B cell (primary cell): ENCODE results near the gene TBXAS1. TPM values are rescaled to one million over a fixed set of nuclear protein-coding genes. Genes with fewer than 3 reads are reported as not detected.

Experiments
- ATAC-seq: fragments of 200-7000 bp; cut with Tn5 transposase; one replicate; pipeline ENCODE4 v1.10.0; 2021; ENCODE audit warnings: low read depth, mild to moderate bottlenecking, moderate number of reproducible peaks, moderate library complexity
- CTCF ChIA-PET: fragments of 350-600 bp; sonication (Branson Sonifier 250); formaldehyde crosslinking; loops from one replicate; lab custom pipeline; 2021; ENCODE audit warnings: antibody characterized with exemption, inconsistent platforms; lab: Charles Lee
- POLR2A ChIA-PET: fragments of 350-600 bp; sonication (Branson Sonifier 250); formaldehyde crosslinking; loops from one replicate; lab custom pipeline; 2021; ENCODE audit warnings: antibody characterized with exemption; lab: Charles Lee
- DNase-seq: peaks from one replicate; pipeline ENCODE4 v3.0.0; 2013
- H2AFZ ChIP-seq: 2 replicates; pipeline ENCODE4 v1.6.1; 2012; ENCODE audit warnings: mild to moderate bottlenecking, low read depth, low read length; ENCODE audit not compliant: insufficient read depth, poor library complexity, severe bottlenecking
- H3K27ac ChIP-seq, 2 donors: 1 replicate in 1 of 2; 2 replicates in 1 of 2; pipeline ENCODE4 v1.5.1; 2012 to 2013; ENCODE audit warnings: low read length in 2 of 2, mild to moderate bottlenecking in 2 of 2, moderate library complexity in 1 of 2
- H3K27me3 ChIP-seq, 4 experiments: fragments of 200-600 bp in 1 of 4; sonication (generic) in 1 of 4; replicated peaks in 1 of 4; 1 replicate in 2 of 4; 2 replicates in 2 of 4; pipeline versions ENCODE4 v1.6.1 to v1.7.0; 2013 to 2016; ENCODE audit warnings: low read length in 3 of 4, mild to moderate bottlenecking in 2 of 4, mixed read lengths in 1 of 4, moderate library complexity in 1 of 4; ENCODE audit not compliant: insufficient read depth in 4 of 4, control insufficient read depth in 3 of 4; ENCODE audit errors: control extremely low read depth in 1 of 4
- H3K36me3 ChIP-seq, 2 experiments: replicated peaks in 1 of 2; 1 replicate in 1 of 2; 2 replicates in 1 of 2; pipeline versions ENCODE4 v1.6.1 to v1.7.1; 2013; ENCODE audit warnings: low read length in 1 of 2; ENCODE audit not compliant: insufficient read depth in 2 of 2, control insufficient read depth in 1 of 2; ENCODE audit errors: control extremely low read depth in 1 of 2, extremely low read depth in 1 of 2
- H3K4me1 ChIP-seq, 2 donors: fragments of 200-600 bp in 1 of 2; sonication (generic) in 1 of 2; 1 replicate in 1 of 2; 2 replicates in 1 of 2; pipeline versions ENCODE4 v1.5.1 to v1.6.1; 2013 to 2017; ENCODE audit warnings: low read length in 2 of 2; ENCODE audit not compliant: control insufficient read depth in 2 of 2, insufficient read depth in 2 of 2
- H3K4me2 ChIP-seq: replicated peaks from 2 replicates; pipeline ENCODE3; 2012; ENCODE audit warnings: mild to moderate bottlenecking, low read depth, low read length; ENCODE audit not compliant: poor library complexity, severe bottlenecking
- H3K4me3 ChIP-seq, 5 experiments: fragments of 200-600 bp in 1 of 5; sonication (generic) in 1 of 5; 1 replicate in 3 of 5; 2 replicates in 2 of 5; pipeline versions ENCODE4 v1.5.1 to v1.7.0; 2011 to 2016; ENCODE audit warnings: low read length in 4 of 5, mild to moderate bottlenecking in 4 of 5, low read depth in 2 of 5, control low read depth in 1 of 5, moderate library complexity in 1 of 5; ENCODE audit not compliant: insufficient read depth in 1 of 5; ENCODE audit errors: control extremely low read depth in 1 of 5, extremely low read depth in 1 of 5
- H3K79me2 ChIP-seq: fragments of 200-600 bp; sonication (generic); one replicate; pipeline ENCODE4 v1.6.0; 2016; ENCODE audit warnings: low read length; ENCODE audit not compliant: control insufficient read depth, insufficient read depth
- H3K9ac ChIP-seq: fragments of 200-600 bp; sonication (generic); 2 replicates; pipeline ENCODE4 v1.6.1; 2017; ENCODE audit warnings: mild to moderate bottlenecking, low read length, moderate library complexity
- H3K9me3 ChIP-seq, 3 donors: one replicate each; pipeline versions ENCODE4 v1.6.1 to v1.7.1; 2013; ENCODE audit warnings: low read length in 2 of 3; ENCODE audit not compliant: control insufficient read depth in 2 of 3, insufficient read depth in 1 of 3; ENCODE audit errors: control extremely low read depth in 1 of 3
- H4K20me1 ChIP-seq: 2 replicates; pipeline ENCODE4 v1.6.0; 2012; ENCODE audit warnings: mild to moderate bottlenecking, low read length; ENCODE audit not compliant: insufficient read depth, control insufficient read depth, poor library complexity, severe bottlenecking
- H3K27ac Mint-ChIP-seq: one replicate; pipeline ENCODE4 v1.8.0; 2021; ENCODE audit warnings: mixed read lengths
- H3K27me3 Mint-ChIP-seq: one replicate; pipeline ENCODE4 v1.8.0; 2021; ENCODE audit warnings: mixed read lengths
- H3K4me1 Mint-ChIP-seq: one replicate; pipeline ENCODE4 v1.8.0; 2021; ENCODE audit warnings: mixed read lengths
- H3K4me3 Mint-ChIP-seq: one replicate; pipeline ENCODE4 v1.8.0; 2021; ENCODE audit warnings: mixed read lengths
- H3K9me3 Mint-ChIP-seq: one replicate; pipeline ENCODE4 v1.8.0; 2022; ENCODE audit warnings: mixed read lengths; ENCODE audit not compliant: insufficient read depth
- CTCF ChIP-seq: fragments of 200-600 bp; IDR thresholded peaks from one replicate; pipeline ENCODE4 v1.8.0; 2022; ENCODE audit warnings: antibody characterized with exemption, mild to moderate bottlenecking
- EZH2 ChIP-seq: IDR thresholded peaks from 2 replicates; pipeline ENCODE4 v1.6.1; 2012; ENCODE audit warnings: borderline replicate concordance, low read depth, mild to moderate bottlenecking, moderate library complexity, low read length; ENCODE audit not compliant: insufficient read depth, poor library complexity, severe bottlenecking
- WGBS: methylation state at CpG from one replicate; pipeline ENCODE4 v1.1.5; 2013; ENCODE audit warnings: missing lambda C conversion rate; ENCODE audit not compliant: insufficient coverage; 5-methylcytosine and 5-hydroxymethylcytosine counted together
- intact Hi-C: fragments of 100-400 bp; cut with micrococcal nuclease; formaldehyde crosslinking; loops from one replicate; pipeline ENCODE4 v1.10.0; 2022
- polyA plus RNA-seq: library from polyadenylated mRNA; depleted of rRNA; stranded (reverse); fragments of >200 nt; gene quantifications from 2 replicates; pipeline ENCODE4 v1.2.3, GENCODE V29; 2012
- total RNA-seq, 2 donors: library from RNA; stranded (reverse); fragments of 120-200 nt in 1 of 2; gene quantifications; 1 replicate in 1 of 2; 2 replicates in 1 of 2; pipeline versions ENCODE4 v1.2.3 to v1.2.4, GENCODE V29; 2013 to 2022

Gene TBXAS1
- total and polyA plus RNA-seq, 2 donors (not counting 1 experiment from before 2014, with no cell fraction given) = 8.1 to 21.0 TPM

DNA sequence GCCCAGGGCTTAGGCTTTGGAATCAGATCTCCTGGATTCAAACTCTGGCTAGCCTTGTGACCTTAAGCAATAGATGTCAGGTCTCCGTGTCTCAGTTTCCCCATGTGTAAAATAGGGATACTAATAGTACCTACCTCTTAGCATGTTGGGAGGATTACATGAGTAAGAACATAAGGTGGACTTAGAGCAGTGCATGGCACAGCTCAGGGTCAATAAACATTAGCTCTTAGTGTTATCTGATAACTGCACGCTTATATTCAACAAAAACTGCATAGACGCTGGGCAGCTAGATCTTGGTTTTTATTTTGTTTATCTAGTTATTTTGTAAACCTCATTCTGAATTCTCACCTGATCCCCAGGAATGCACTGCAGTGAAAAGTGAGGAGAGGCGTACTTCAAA lies 17.2 kb downstream of the TBXAS1 start:
- ChIA-PET POLR2A (no interaction called here), CTCF (interaction anchor here (0.7 kb wide), 1 partner anchor 86 kb away, joined by 4 read pairs; no protein-coding TSS in a partner anchor)
- peaks cover 12% of the 10 kb centered on the region for H3K4me1 Mint-ChIP-seq
- WGBS = no CpG with 5 or more reads among the region's 4 CpGs
- H4K20me1 ChIP-seq = no peaks in the 10 kb centered on the region
- no peaks in the 10 kb centered on the region for H3K36me3 ChIP-seq
- H3K27ac ChIP-seq = no peak overlapping the region
- TF ChIP-seq EZH2 (no peak), CTCF (no peak)
- H3K27ac Mint-ChIP-seq = no peak overlapping the region
- H2AFZ ChIP-seq = no peak overlapping the region
- no peak for DNase-seq
- ATAC-seq = no peak
- H3K9me3 Mint-ChIP-seq = no peaks in the 10 kb centered on the region
- H3K79me2 ChIP-seq = no peaks in the 10 kb centered on the region
- no peak overlapping the region for H3K9ac ChIP-seq
- H3K4me2 ChIP-seq = no peak overlapping the region
- H3K4me1 ChIP-seq = peaks cover 9 to 10% of the 10 kb centered on the region in 2 donors
- intact Hi-C loops = no loop called here
- H3K9me3 ChIP-seq = peaks cover 0 to 3% (median 0%) of the 10 kb centered on the region in 3 donors
- no peaks in the 10 kb centered on the region for H3K27me3 ChIP-seq
- no peak overlapping the region for H3K4me3 Mint-ChIP-seq
- no peak overlapping the region for H3K4me3 ChIP-seq
- peaks cover 5% of the 10 kb centered on the region for H3K27me3 Mint-ChIP-seq

DNA sequence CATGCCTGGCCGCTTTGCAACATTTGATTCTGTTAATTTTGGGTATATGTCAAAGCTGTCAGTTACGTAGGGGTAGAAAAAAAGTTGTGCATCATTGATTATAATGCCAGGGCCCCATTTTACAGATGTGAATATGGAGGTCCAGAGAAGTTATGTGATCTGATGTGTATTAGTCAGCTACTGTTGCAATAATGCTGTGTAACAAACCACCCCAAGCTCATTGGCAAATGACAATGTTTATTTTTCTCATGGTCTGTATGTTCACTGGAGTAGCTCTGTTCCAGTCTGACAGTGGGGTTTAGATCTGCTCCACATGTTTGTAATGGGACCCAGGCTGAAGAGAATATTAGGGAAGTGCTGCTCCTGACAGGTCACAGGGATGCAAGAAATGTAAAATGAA lies 19.2 kb downstream of the TBXAS1 start:
- TF ChIP-seq CTCF (no peak), EZH2 (no peak)
- no peak overlapping the region for H3K27ac Mint-ChIP-seq
- no peaks in the 10 kb centered on the region for H3K9me3 Mint-ChIP-seq
- no peaks in the 10 kb centered on the region for H3K4me1 Mint-ChIP-seq
- ATAC-seq = no peak
- WGBS = 93% methylated on average over 2 of the region's 2 CpGs
- Histone ChIP-seq H3K9ac (no peak overlapping the region), H3K36me3 (no peaks in the 10 kb centered on the region), H2AFZ (no peak overlapping the region), H3K4me3 (no peak overlapping the region), H3K9me3 (peaks cover 0 to 3% (median 0%) of the 10 kb centered on the region in 3 donors), H3K27ac (no peak overlapping the region), H3K79me2 (no peaks in the 10 kb centered on the region), H3K4me2 (no peak overlapping the region), H4K20me1 (no peaks in the 10 kb centered on the region), H3K27me3 (no peaks in the 10 kb centered on the region), H3K4me1 (no peaks in the 10 kb centered on the region)
- peaks cover 5% of the 10 kb centered on the region for H3K27me3 Mint-ChIP-seq
- ChIA-PET CTCF (interaction anchor here (1.1 kb wide), 1 partner anchor 13 kb away, joined by 3 read pairs; no protein-coding TSS in a partner anchor), POLR2A (interaction anchor here (0.7 kb wide), 1 partner anchor 191 kb away, joined by 3 read pairs; no protein-coding TSS in a partner anchor)
- no peak overlapping the region for H3K4me3 Mint-ChIP-seq
- DNase-seq = no peak
- intact Hi-C loops = no loop called here
